K562 (cell line): Measurements from ENCODE around the gene ARHGEF12.

Source experiments
- CAMTA2 ChIP-seq: fragments of 250-450 bp; sonication (Bioruptor Pico); conservative IDR thresholded peaks from 2 replicates; pipeline ENCODE4 v1.5.1; 2022
- EGR1 ChIP-seq: fragments of 450-650 bp; conservative IDR thresholded peaks from 2 replicates; pipeline ENCODE4 v1.6.1; 2017; ENCODE audit warnings: mild to moderate bottlenecking
- ETS2 ChIP-seq: IDR thresholded peaks from 2 replicates; pipeline ENCODE4 v1.6.1; 2016; ENCODE audit warnings: borderline replicate concordance, missing genetic modification characterization, mild to moderate bottlenecking, moderate library complexity, missing compliant biosample characterization; ENCODE audit not compliant: poor library complexity, severe bottlenecking
- JUN ChIP-seq, 2 experiments: sonication (generic) in 1 of 2; formaldehyde crosslinking in 1 of 2; IDR thresholded peaks; 2 replicates each; pipeline versions ENCODE4 v1.6.1 to v1.8.0; 2012 to 2022; ENCODE audit warnings: borderline replicate concordance in 2 of 2, mild to moderate bottlenecking in 2 of 2, improper control_type of control experiment in 1 of 2, low read depth in 1 of 2, low read length in 1 of 2, missing genetic modification reagents in 1 of 2
- MAFK ChIP-seq: IDR thresholded peaks from 2 replicates; pipeline ENCODE4 v1.6.1; 2011; ENCODE audit warnings: low read length, improper control_type of control experiment
- NR3C1 ChIP-seq: sonication (generic); formaldehyde crosslinking; IDR thresholded peaks from 2 replicates; pipeline ENCODE4 v1.8.1; 2022; ENCODE audit warnings: missing genetic modification reagents
- POLR2A ChIP-seq: fragments of 450-650 bp; conservative IDR thresholded peaks from 2 replicates; pipeline ENCODE4 v1.6.1; 2016
- SMARCC2 ChIP-seq: fragments of 450-650 bp; IDR thresholded peaks from 2 replicates; pipeline ENCODE4 v1.6.1; 2017; ENCODE audit warnings: antibody characterized with exemption, moderate library complexity, mild to moderate bottlenecking, low read depth
- STAT6 ChIP-seq: sonication (generic); formaldehyde crosslinking; IDR thresholded peaks from 2 replicates; pipeline ENCODE4 v1.8.1; 2023; ENCODE audit warnings: mild to moderate bottlenecking, missing genetic modification reagents
- ZNF707 ChIP-seq: fragments of 250-450 bp; sonication (Bioruptor Pico); conservative IDR thresholded peaks from 2 replicates; pipeline ENCODE4 v1.8.0; 2022; ENCODE audit warnings: inconsistent platforms, mild to moderate bottlenecking, moderate library complexity

GRCh38 chr11:120510406-120511115 lies 174.3 kb downstream of the ARHGEF12 start:
- TF ChIP-seq EGR1 (no peak), STAT6 (CRISPR knock-in tag) (no peak), MAFK (no peak), ZNF707 (no peak), ETS2 (no peak), CAMTA2 (CRISPR knock-in tag) (no peak), JUN (IDR thresholded peaks at IDR 0.05; ENCODE audit: borderline replicate concordance, low read depth, low read length) (no peak), JUN (CRISPR knock-in tag; IDR thresholded peaks at IDR 0.05; ENCODE audit: borderline replicate concordance) (no peak), NR3C1 (CRISPR knock-in tag) (no peak), SMARCC2 (no peak), POLR2A (no peak)
